ENCODE results near the gene HMGB2.

The HMGB2 gene

DNA sequence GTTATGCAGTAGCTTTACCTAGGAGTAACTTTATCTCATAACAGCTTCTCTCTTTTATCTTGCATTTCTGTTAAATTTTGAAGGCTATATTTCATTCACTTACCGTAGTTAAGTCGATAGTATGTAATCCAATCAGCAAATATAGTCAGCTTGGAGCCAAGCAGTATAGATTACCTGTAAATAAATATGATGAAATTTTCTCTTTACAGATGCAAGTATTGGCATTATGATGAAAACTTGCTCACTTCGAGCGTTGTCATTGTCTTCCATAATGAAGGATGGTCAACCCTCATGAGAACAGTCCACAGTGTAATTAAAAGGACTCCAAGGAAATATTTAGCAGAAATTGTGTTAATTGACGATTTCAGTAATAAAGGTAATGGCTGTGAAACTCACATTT is 42.3 kb downstream of the HMGB2 start:
- no peak overlapping the region for H3K4me3 ChIP-seq (ENCODE audit: low read depth, low read length)
- TF ChIP-seq, protein P1, sequence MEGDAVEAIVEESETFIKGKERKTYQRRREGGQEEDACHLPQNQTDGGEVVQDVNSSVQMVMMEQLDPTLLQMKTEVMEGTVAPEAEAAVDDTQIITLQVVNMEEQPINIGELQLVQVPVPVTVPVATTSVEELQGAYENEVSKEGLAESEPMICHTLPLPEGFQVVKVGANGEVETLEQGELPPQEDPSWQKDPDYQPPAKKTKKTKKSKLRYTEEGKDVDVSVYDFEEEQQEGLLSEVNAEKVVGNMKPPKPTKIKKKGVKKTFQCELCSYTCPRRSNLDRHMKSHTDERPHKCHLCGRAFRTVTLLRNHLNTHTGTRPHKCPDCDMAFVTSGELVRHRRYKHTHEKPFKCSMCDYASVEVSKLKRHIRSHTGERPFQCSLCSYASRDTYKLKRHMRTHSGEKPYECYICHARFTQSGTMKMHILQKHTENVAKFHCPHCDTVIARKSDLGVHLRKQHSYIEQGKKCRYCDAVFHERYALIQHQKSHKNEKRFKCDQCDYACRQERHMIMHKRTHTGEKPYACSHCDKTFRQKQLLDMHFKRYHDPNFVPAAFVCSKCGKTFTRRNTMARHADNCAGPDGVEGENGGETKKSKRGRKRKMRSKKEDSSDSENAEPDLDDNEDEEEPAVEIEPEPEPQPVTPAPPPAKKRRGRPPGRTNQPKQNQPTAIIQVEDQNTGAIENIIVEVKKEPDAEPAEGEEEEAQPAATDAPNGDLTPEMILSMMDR (IDR thresholded peaks at IDR 0.05; ENCODE audit: control insufficient read depth, extremely low read depth, insufficient read depth): no peak
- no peak for DNase-seq (ENCODE audit: low read depth)

DNA sequence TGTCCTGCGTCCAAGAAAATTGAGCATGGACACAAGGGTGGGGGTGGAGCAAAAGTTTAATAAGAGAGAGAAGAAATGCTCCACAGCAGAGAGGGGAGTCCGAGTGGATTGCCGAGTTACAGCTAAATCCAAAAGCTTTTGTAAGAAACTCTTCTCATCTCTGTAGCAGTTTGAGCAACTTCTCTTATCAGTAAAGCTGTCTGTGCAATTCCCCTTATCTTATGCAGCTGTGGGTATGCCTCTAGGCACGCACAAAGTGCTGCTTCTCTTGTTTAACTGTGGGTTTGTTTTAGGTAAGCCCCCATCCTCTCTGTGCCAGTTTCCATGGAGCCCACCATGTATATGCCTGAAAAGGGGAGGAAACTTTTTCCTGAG is 44.8 kb downstream of the HMGB2 start:
- TF ChIP-seq, protein P1 (IDR thresholded peaks at IDR 0.05; ENCODE audit: control insufficient read depth, extremely low read depth, insufficient read depth): no peak
- DNase-seq (ENCODE audit: low read depth): no peak
- no peak overlapping the region for H3K4me3 ChIP-seq (ENCODE audit: low read depth, low read length)

DNA sequence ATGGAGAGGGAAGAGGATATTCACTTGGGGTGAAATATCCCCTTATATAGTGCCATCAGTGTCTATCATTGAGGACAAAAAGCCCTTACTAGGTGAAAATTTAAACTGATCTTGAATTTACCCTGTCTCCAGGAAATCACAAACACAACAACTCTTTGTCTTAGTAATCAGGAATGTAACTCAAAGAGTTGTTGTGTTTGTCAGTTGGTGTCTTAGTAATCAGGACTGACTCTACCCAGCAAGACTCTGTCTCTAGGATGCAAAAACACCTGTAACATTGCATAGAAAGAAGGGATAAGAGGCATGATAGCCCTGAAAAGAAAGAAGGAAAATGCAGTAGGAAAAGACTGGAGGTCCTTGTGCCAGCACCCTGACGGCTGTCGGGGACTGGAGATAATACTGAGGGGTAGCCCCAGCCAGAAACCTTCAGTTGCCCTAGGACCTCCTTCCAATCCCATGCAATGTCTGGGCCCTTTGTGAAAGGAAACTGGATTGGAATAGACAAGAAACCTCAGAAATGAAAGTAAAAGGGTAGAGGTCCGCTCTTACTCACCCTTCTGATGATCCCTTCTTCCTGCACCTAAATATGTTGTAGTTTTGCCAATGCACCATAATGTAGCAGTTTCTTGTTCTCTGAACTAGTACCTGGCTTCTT is 45.3 kb downstream of the HMGB2 start:
- TF ChIP-seq, protein P1 (IDR thresholded peaks at IDR 0.05; ENCODE audit: control insufficient read depth, extremely low read depth, insufficient read depth): no peak
- no peak overlapping the region for H3K4me3 ChIP-seq (ENCODE audit: low read depth, low read length)
- no peak for DNase-seq (ENCODE audit: low read depth)

DNA sequence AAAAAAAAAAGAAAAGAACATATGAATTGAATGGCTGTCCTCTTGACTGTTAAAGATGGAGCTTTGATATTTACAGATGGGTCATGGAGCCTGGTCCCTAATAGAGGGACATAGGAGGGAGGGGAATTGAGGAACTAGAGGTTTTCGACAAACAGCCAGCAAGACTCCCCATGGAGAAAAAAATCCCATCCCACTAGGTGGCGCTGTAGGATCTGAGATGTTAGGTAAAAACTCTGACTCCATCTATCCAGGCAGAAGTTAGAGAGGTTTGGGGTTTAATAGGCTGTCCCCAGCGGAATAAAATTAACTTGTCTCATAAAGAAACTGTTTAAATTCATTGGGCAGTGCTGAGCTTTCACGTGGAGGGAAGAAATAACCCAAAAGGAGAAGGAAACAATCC is 45.9 kb downstream of the HMGB2 start:
- TF ChIP-seq, protein P1 (IDR thresholded peaks at IDR 0.05; ENCODE audit: control insufficient read depth, extremely low read depth, insufficient read depth): peak; percentile 43
- no peak for DNase-seq (ENCODE audit: low read depth)
- no peak overlapping the region for H3K4me3 ChIP-seq (ENCODE audit: low read depth, low read length)

DNA sequence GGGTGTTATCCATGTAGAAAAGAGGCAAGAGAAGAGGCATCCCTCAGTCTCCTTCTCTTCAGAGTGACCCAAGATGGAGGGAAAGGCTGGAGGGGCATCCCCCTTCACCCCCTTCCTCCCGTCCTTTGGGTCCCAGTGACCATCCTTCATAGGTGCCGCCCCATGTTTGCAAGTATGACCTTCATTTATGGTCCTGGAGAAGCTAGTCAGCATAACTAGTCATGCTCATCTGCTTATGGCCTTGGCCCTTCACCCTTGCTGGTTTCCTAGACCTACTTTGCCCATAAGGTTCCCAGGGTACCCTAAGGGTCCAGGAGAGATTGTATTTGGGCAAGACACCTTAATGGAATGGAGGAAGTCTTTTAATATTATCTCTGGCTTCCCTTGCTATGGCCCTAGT is 46.7 kb downstream of the HMGB2 start:
- no peak for DNase-seq (ENCODE audit: low read depth)
- H3K4me3 ChIP-seq (ENCODE audit: low read depth, low read length): no peak overlapping the region
- TF ChIP-seq, protein P1 (IDR thresholded peaks at IDR 0.05; ENCODE audit: control insufficient read depth, extremely low read depth, insufficient read depth): no peak

DNA sequence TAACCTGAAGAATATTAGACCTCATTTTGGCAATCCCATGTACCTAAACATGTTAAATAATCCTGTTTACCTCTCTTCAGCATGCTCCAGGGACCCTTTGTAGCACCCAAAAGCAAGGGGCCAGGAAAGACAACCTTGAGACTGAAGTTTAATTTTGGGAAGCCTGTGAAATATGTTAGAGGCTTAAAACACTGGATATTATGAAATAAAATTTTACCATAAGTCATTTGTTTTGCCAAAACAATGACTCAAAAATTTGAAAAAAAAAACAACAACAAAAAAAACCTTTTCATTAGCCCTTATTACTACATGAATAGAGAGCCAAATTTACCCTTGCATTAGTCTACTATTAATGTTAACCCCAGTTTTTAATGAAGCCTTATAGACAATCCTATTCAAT is 49.7 kb downstream of the HMGB2 start:
- no peak for DNase-seq (ENCODE audit: low read depth)
- TF ChIP-seq, protein P1 (IDR thresholded peaks at IDR 0.05; ENCODE audit: control insufficient read depth, extremely low read depth, insufficient read depth): no peak
- no peak overlapping the region for H3K4me3 ChIP-seq (ENCODE audit: low read depth, low read length)

DNA sequence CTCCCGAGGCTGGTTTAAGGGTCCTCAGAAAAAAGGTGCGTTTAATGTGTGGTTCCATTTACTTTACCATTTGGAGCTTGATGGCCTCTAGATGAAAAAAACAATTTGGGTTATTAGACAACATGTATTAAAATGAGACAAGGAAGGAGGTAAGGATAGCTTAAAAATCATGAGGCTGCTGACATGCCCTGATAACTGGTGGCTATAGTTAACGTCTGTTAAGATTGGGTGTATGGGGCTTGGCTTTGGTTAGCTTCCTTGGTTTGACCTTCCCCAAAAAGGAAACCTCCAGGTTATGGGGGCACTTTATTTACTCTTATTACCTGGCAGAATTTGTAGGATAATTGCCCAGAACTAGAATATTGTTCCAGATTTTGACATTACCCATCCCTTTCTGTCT is 51.5 kb downstream of the HMGB2 start:
- H3K4me3 ChIP-seq (ENCODE audit: low read depth, low read length): no peak overlapping the region
- TF ChIP-seq, protein P1 (IDR thresholded peaks at IDR 0.05; ENCODE audit: control insufficient read depth, extremely low read depth, insufficient read depth): no peak
- no peak for DNase-seq (ENCODE audit: low read depth)
